GM20000 (cell line): Measurements from ENCODE around the gene CSAG2.
"Not testable (repeated sequence)": the region's sequence is repeated elsewhere in the genome, so short reads cannot be mapped to it uniquely, and the experiment has no call there.

Experiments
- DNase-seq: peaks from one replicate; pipeline ENCODE4 v3.0.0; 2012; ENCODE audit warnings: low spot score
- TF ChIP-seq, protein P1 (sequence below): IDR thresholded peaks from 2 replicates; pipeline ENCODE4 v1.5.1; 2012; ENCODE audit warnings: mild to moderate bottlenecking, control low read depth; ENCODE audit errors: extremely low read depth, missing control alignments

CSAG2 gene, protein sequence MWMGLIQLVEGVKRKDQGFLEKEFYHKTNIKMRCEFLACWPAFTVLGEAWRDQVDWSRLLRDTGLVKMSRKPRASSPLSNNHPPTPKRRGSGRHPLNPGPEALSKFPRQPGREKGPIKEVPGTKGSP

DNA sequence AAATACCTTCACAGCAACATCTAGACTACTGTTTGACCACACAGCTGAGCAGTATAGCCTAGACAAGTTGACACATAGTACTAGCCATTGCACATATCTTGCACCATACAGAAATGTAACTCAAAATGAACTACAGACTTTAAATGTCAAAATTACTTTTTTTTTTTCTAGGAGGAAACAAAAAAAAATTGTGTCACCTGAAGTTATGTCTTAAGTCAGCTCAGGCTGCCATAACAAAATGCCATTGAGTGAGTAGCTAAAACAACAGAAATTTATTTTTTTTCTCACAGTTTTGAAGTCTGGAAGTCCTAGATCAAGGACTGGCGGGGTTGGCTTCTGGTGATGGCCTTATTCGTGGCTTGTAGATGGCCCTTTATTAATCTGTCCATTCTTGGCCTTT lies at the start of gene CSAG2:
Gene CSAG2 (minus strand): TSS at position 101 of the 400 bp plus-strand sequence. CDS start 161 bp downstream, outside the sequence.
- DNase-seq = not testable (repeated sequence)

DNA sequence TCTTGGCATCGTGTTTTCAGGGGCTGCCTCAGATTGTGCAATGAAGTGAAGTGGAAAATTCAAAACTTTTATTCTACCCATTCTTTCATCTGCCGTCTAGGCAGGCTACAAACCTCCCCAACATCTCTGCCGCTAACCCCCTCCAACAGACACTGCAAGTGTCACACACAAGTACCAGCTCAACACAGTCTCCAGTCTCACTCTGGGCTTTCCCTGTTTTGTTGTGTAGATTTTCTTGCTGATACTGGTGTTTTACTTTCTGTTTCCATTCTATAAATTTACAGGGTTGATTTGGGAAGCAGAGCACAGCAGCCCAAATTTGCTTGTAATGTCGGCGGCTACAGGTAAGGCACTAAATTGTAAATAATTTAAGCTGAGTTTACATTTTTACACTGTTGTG lies 45.8 kb upstream of the CSAG2 start:
- DNase-seq = not testable (repeated sequence)

DNA sequence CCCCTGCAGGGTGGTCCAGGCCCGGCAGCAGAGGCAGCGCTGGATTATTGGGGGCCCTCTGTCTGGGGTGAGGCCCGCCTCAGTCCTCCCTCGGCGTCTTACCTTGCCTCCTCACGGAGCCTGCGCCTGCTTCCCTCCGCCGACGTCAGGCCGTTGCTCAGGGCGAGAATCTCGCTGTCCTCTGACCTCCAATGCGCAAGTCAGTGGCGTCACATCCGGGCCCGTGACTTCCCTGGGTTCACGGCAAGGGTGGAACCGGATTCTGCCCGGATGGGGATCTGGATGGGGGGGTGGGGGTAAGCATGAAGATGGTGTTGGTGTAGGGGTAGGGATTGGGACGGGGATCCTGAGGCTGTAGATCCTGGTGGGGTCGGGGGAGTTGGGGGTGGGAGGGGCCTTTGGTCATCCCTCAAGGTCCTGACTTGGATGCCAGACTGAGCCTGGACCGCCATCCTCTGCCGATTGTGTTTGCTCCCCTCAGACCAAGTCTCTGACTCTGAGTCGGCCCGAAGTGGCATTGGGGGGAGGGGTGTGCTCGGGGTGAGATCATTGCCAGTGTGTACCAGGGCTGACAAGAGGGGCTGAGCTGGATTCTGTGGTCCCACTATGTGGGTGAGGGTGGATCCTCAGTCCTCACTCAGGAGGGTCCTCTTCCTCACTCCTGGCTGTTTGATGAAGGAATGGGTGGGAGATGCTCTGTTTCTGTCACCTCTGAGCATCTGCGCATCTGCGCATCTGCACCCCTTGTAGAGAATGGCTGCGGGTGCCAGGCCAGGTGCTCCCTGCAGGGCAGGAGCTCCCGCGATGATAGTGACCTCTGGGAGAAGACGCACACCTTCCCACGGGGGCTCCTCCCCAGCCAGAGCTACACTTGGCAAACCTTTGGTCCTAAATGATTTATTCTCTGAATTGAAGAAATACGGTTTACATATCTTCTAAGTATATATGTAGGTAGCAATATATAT lies 44.9 kb upstream of the CSAG2 start, which contains the start of gene MAGEA2:
Gene MAGEA2 (minus strand): TSS at position 157 of the 965 bp plus-strand sequence. CDS start 2,479 bp downstream, outside the sequence.
- not testable (repeated sequence) for DNase-seq

DNA sequence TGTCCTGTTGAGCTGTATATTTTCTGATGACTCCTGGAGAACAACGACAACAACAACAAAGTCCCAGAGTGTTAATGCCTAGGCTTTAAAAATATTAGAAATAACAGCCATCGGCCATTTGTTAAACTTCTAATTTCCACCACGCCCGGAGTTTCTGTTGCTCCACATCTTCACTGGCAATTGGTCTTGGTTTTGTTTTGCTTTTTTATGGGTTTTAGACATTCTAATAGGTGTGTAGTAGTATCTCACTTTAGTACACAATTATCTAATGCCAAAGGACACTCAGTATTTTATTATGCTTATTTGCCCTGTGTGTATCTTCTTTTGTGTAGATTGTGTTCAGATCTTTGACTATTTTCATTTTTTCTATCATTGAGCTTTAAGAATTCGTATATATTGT lies 29.5 kb upstream of the CSAG2 start:
- no peak for DNase-seq
- TF ChIP-seq, protein P1, sequence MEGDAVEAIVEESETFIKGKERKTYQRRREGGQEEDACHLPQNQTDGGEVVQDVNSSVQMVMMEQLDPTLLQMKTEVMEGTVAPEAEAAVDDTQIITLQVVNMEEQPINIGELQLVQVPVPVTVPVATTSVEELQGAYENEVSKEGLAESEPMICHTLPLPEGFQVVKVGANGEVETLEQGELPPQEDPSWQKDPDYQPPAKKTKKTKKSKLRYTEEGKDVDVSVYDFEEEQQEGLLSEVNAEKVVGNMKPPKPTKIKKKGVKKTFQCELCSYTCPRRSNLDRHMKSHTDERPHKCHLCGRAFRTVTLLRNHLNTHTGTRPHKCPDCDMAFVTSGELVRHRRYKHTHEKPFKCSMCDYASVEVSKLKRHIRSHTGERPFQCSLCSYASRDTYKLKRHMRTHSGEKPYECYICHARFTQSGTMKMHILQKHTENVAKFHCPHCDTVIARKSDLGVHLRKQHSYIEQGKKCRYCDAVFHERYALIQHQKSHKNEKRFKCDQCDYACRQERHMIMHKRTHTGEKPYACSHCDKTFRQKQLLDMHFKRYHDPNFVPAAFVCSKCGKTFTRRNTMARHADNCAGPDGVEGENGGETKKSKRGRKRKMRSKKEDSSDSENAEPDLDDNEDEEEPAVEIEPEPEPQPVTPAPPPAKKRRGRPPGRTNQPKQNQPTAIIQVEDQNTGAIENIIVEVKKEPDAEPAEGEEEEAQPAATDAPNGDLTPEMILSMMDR = no peak

DNA sequence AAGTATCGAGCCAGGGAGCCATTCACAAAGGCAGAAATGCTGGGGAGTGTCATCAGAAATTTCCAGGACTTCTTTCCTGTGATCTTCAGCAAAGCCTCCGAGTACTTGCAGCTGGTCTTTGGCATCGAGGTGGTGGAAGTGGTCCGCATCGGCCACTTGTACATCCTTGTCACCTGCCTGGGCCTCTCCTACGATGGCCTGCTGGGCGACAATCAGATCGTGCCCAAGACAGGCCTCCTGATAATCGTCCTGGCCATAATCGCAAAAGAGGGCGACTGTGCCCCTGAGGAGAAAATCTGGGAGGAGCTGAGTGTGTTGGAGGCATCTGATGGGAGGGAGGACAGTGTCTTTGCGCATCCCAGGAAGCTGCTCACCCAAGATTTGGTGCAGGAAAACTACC lies 27.5 kb upstream of the CSAG2 start:
- DNase-seq = not testable (repeated sequence)

DNA sequence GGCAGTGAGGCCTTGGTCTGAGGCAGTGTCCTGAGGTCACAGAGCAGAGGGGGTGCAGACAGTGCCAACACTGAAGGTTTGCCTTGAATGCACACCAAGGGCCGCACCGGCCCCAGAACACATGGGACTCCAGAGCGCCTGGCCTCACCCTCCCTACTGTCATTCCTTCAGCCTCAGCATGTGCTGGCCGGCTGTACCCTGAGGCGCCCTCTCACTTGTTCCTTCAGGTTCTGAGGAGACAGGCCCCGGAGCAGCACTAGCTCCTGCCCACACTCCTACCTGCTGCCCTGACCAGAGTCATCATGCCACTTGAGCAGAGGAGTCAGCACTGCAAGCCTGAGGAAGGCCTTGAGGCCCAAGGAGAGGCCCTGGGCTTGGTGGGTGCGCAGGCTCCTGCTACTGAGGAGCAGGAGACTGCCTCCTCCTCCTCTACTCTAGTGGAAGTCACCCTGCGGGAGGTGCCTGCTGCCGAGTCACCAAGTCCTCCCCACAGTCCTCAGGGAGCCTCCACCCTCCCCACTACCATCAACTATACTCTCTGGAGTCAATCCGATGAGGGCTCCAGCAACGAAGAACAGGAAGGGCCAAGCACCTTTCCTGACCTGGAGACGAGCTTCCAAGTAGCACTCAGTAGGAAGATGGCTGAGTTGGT lies 26.9 kb upstream of the CSAG2 start:
- DNase-seq = no peak
- TF ChIP-seq, protein P1 = no peak

DNA sequence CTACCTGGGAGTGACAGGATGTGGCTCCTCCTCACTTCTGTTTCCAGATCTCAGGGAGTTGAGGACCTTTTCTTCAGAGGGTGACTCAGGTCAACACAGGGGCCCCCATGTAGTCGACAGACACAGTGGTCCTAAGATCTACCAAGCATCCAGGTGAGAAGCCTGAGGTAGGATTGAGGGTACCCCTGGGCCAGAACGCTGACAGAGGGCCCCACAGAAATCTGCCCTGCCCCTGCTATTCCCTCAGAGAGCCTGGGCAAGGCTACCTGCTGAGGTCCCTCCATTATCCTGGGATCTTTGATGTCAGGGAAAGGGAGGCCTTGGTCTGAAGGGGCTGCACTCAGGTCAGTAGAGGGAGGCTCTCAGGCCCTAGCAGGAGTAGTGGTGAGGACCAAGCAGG lies 26.0 kb upstream of the CSAG2 start:
- TF ChIP-seq, protein P1 = no peak
- DNase-seq = no peak

DNA sequence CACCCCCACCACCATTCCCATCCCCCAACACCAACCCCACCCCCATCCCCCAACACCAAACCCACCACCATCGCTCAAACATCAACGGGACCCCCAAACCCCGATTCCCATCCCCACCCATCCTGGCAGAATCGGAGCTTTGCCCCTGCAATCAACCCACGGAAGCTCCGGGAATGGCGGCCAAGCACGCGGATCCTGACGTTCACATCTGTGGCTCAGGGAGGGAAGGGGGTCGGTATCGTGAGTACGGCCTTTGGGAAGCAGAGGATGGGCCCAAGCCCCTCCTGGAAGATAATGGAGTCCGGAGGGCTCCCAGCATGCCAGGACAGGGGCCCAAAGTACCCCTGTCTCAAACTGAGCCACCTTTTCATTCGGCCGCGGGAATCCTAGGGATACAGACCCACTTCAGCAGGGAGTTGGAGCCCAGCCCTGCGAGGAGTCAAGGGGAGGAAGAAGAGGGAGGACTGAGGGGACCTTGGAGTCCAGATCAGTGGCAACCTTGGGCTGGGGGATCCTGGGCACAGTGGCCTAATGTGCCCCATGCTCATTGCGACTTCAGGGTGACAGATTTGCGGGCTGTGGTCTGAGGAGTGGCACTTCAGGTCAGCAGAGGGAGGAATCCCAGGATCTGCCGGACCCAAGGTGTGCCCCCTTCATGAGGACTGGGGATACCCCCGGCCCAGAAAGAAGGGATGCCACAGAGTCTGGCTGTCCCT lies 25.2 kb upstream of the CSAG2 start:
- DNase-seq = not testable (repeated sequence)

DNA sequence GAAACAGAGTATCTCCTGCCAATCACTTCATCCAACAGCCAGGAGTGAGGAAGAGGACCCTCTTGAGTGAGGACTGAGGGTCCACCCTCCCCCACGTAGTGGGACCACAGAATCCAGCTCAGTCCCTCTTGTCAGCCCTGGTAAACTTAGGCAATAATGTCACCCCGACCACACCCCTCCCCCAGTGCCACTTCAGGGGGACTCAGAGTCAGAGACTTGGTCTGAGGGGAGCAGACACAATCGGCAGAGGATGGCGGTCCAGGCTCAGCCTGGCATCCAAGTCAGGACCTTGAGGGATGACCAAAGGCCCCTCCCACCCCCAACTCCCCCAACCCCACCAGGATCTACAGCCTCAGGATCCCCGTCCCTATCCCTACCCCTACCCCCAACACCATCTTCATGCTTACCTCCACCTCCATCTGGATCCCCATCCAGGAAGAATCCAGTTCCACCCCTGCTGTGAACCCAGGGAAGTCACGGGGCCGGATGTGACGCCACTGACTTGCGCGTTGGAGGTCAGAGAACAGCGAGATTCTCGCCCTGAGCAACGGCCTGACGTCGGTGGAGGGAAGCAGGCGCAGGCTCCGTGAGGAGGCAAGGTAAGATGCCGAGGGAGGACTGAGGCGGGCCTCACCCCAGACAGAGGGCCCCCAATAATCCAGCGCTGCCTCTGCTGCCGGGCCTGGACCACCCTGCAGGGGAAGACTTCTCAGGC lies 24.3 kb upstream of the CSAG2 start, which contains the start of the genes CSAG1 and MAGEA12:
Gene CSAG1 (minus strand): TSS at position 461 of the 715 bp plus-strand sequence. CDS start 1,261 bp downstream, outside the sequence.
Gene MAGEA12 (plus strand): TSS at position 497 of the 715 bp plus-strand sequence. CDS start 2,405 bp downstream, outside the sequence.
- no peak for DNase-seq
- TF ChIP-seq, protein P1 = no peak
